SK-N-SH (cell line): Measurements from ENCODE around the gene CDHR4. TPM values are rescaled to one million over a fixed set of nuclear protein-coding genes. Genes with fewer than 3 reads are reported as not detected.
"Not testable (repeated sequence)": the region's sequence is repeated elsewhere in the genome, so short reads cannot be mapped to it uniquely, and the experiment has no call there.

Experiments
- CTCF ChIA-PET: fragments of 300-600, 350-600 bp; formaldehyde crosslinking; extraction: SDS; loops from one replicate; lab custom pipeline; 2021; lab: Yijun Ruan, JAX
- POLR2A ChIA-PET: fragments of 350-600 bp; sonication (Branson Sonifier 250); formaldehyde crosslinking; extraction: SDS; loops from one replicate; lab custom pipeline; 2020; ENCODE audit warnings: antibody characterized with exemption, inconsistent platforms; lab: Yijun Ruan, JAX
- DNase-seq: peaks from one replicate; pipeline ENCODE4 v3.0.0; 2012
- H2AFZ ChIP-seq: fragments of 200-600 bp; sonication (generic); 2 replicates; pipeline ENCODE4 v1.8.1; 2016; ENCODE audit warnings: antibody characterized with exemption, mild to moderate bottlenecking, low read depth
- H3F3A ChIP-seq: fragments of 200-600 bp; sonication (generic); replicated peaks from 2 replicates; pipeline ENCODE3; 2016; ENCODE audit warnings: antibody characterized with exemption, mild to moderate bottlenecking; ENCODE audit not compliant: insufficient read depth
- H3K27ac ChIP-seq, 2 experiments: fragments of 200-500 bp in 1 of 2; fragments of 200-600 bp in 1 of 2; sonication (Bioruptor generic) in 1 of 2; sonication (generic), shearing (Covaris generic) in 1 of 2; 2 replicates each; pipeline versions ENCODE4 v1.5.1 to v1.6.1; 2014 to 2016; ENCODE audit warnings: low read depth in 2 of 2, inconsistent platforms in 1 of 2, low read length in 1 of 2, mild to moderate bottlenecking in 1 of 2, mixed read lengths in 1 of 2
- H3K27me3 ChIP-seq: fragments of 200-600 bp; sonication (generic), shearing (Covaris generic); 2 replicates; pipeline ENCODE4 v1.6.1; 2016; ENCODE audit warnings: mixed run types; ENCODE audit not compliant: insufficient read depth
- H3K36me3 ChIP-seq, 2 experiments: fragments of 200-500 bp in 1 of 2; fragments of 200-600 bp in 1 of 2; sonication (Bioruptor generic) in 1 of 2; sonication (generic) in 1 of 2; replicated peaks in 1 of 2; 2 replicates each; pipeline versions ENCODE3 to v1.5.1; 2014 to 2016; ENCODE audit warnings: low read length in 1 of 2, mild to moderate bottlenecking in 1 of 2; ENCODE audit not compliant: insufficient read depth in 2 of 2, control insufficient read depth in 1 of 2
- H3K4me1 ChIP-seq, 2 experiments: fragments of 200-500 bp in 1 of 2; fragments of 200-600 bp in 1 of 2; sonication (Bioruptor generic) in 1 of 2; sonication (generic), shearing (Covaris generic) in 1 of 2; 2 replicates each; pipeline versions ENCODE4 v1.5.1 to v1.6.1; 2014 to 2016; ENCODE audit warnings: low read depth in 1 of 2, low read length in 1 of 2, mixed run types in 1 of 2; ENCODE audit not compliant: insufficient read depth in 2 of 2, control insufficient read depth in 1 of 2
- H3K4me2 ChIP-seq: fragments of 200-600 bp; sonication (generic), shearing (Covaris generic); 2 replicates; pipeline ENCODE4 v1.6.1; 2017; ENCODE audit warnings: mixed run types
- H3K4me3 ChIP-seq, 2 experiments: fragments of 200-500 bp in 1 of 2; fragments of 200-600 bp in 1 of 2; sonication (Bioruptor generic) in 1 of 2; sonication (generic), shearing (Covaris generic) in 1 of 2; 2 replicates each; pipeline versions ENCODE4 v1.5.1 to v1.8.1; 2014 to 2016; ENCODE audit warnings: low read depth in 2 of 2, inconsistent platforms in 1 of 2, low read length in 1 of 2, mild to moderate bottlenecking in 1 of 2, mixed read lengths in 1 of 2, moderate library complexity in 1 of 2
- H3K79me2 ChIP-seq: fragments of 200-600 bp; sonication (generic); 2 replicates; pipeline ENCODE4 v1.8.1; 2017; ENCODE audit warnings: mild to moderate bottlenecking; ENCODE audit not compliant: insufficient read depth
- H3K9ac ChIP-seq: fragments of 200-600 bp; sonication (generic); 2 replicates; pipeline ENCODE4 v1.6.1; 2017; ENCODE audit warnings: mixed run types
- H3K9me2 ChIP-seq: fragments of 200-600 bp; sonication (generic); 2 replicates; pipeline ENCODE4 v1.6.1; 2017; ENCODE audit warnings: mixed run types
- H3K9me3 ChIP-seq: fragments of 200-600 bp; sonication (generic); 2 replicates; pipeline ENCODE4 v1.6.1; 2017; ENCODE audit warnings: mixed run types, mild to moderate bottlenecking, moderate library complexity
- H4K20me1 ChIP-seq: fragments of 200-600 bp; sonication (generic); 2 replicates; pipeline ENCODE4 v1.6.1; 2017; ENCODE audit warnings: mild to moderate bottlenecking, mixed run types; ENCODE audit not compliant: insufficient read depth
- ELF1 ChIP-seq: IDR thresholded peaks from 2 replicates; pipeline ENCODE4 v1.4.0; 2012
- EP300 ChIP-seq, 2 experiments: IDR thresholded peaks; 2 replicates each; pipeline versions ENCODE4 v1.4.0 to v1.6.1; 2012; ENCODE audit warnings: borderline replicate concordance in 1 of 2, low read depth in 1 of 2, low read length in 1 of 2
- FOSL2 ChIP-seq: IDR thresholded peaks from 2 replicates; pipeline ENCODE4 v1.4.0; 2012; ENCODE audit warnings: low read depth, mild to moderate bottlenecking, moderate library complexity, borderline replicate concordance
- FOXJ3 ChIP-seq: sonication (generic); formaldehyde crosslinking; IDR thresholded peaks from 2 replicates; pipeline ENCODE4 v1.5.1; 2020; ENCODE audit warnings: mild to moderate bottlenecking, missing genetic modification reagents
- FOXM1 ChIP-seq: IDR thresholded peaks from 2 replicates; pipeline ENCODE4 v1.4.0; 2012; ENCODE audit warnings: low read depth, mild to moderate bottlenecking
- GABPA ChIP-seq: IDR thresholded peaks from 2 replicates; pipeline ENCODE4 v1.4.0; 2012; ENCODE audit warnings: low read depth, mild to moderate bottlenecking
- MAX ChIP-seq: IDR thresholded peaks from 2 replicates; pipeline ENCODE4 v1.4.0; 2012; ENCODE audit warnings: low read depth
- MXI1 ChIP-seq: IDR thresholded peaks from 2 replicates; pipeline ENCODE4 v1.6.1; 2012; ENCODE audit warnings: mild to moderate bottlenecking, low read depth, low read length, improper control_type of control experiment
- NFIC ChIP-seq: IDR thresholded peaks from 2 replicates; pipeline ENCODE4 v1.4.0; 2012; ENCODE audit warnings: borderline replicate concordance
- RAD21 ChIP-seq: IDR thresholded peaks from 2 replicates; pipeline ENCODE4 v1.6.1; 2012; ENCODE audit warnings: mild to moderate bottlenecking, low read length
- RCOR1 ChIP-seq: fragments of 150-350 bp; IDR thresholded peaks from 2 replicates; pipeline ENCODE4 v1.6.1; 2017; ENCODE audit warnings: antibody characterized with exemption, low read length
- RXRA ChIP-seq: IDR thresholded peaks from 2 replicates; pipeline ENCODE4 v1.4.0; 2012; ENCODE audit warnings: low read depth, mild to moderate bottlenecking, borderline replicate concordance
- SIN3A ChIP-seq: IDR thresholded peaks from 2 replicates; pipeline ENCODE4 v1.6.1; 2012; ENCODE audit warnings: low read depth, mild to moderate bottlenecking, low read length, moderate library complexity, borderline replicate concordance
- SMC3 ChIP-seq: IDR thresholded peaks from 2 replicates; pipeline ENCODE4 v1.6.1; 2012; ENCODE audit warnings: low read depth, low read length, improper control_type of control experiment
- TAF1 ChIP-seq: IDR thresholded peaks from 2 replicates; pipeline ENCODE4 v1.6.1; 2012; ENCODE audit warnings: low read depth, mild to moderate bottlenecking, low read length, moderate library complexity, borderline replicate concordance
- TCF12 ChIP-seq: IDR thresholded peaks from 2 replicates; pipeline ENCODE4 v1.4.0; 2012
- YY1 ChIP-seq: IDR thresholded peaks from 2 replicates; pipeline ENCODE4 v1.4.0; 2012; ENCODE audit warnings: low read depth, mild to moderate bottlenecking
- WGBS: methylation state at CpG from one replicate; pipeline ENCODE4 v1.1.6; 2017; ENCODE audit warnings: low lambda C conversion rate; 5-methylcytosine and 5-hydroxymethylcytosine counted together
- polyA plus RNA-seq, 3 experiments: library from polyadenylated mRNA; depleted of rRNA; stranded (reverse); fragments of >200 nt; gene quantifications; 2 replicates each; pipeline ENCODE4 v1.2.3, GENCODE V29; 2012
- TF ChIP-seq, protein P1 (sequence below): IDR thresholded peaks from 2 replicates; pipeline ENCODE4 v1.4.0; 2012; ENCODE audit warnings: low read depth, borderline replicate concordance

CDHR4 gene
- polyA plus RNA-seq, 1 of the 3 experiments (the other 2 are of a cell fraction) = 0.07 TPM

DNA sequence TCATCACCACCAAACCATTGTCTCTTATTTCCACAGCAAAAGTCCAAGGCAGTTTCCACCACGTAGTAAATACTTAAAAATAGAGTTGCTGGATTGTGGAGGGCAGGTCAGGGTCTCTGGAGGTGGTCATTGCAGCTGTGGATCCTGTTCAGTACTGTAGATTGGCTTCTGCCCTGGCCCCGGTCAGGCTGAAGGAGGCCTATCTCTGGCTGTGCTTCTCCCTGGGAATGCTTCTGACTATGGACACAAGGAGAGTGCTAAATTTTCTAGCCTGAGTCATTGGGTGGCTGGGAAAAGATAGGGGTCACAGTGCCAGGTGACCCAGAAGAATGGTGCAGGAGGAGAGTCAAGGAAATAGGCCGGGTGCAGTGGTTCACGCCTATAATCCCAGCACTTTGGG lies 49.6 kb downstream of the CDHR4 start (continued):
- no peak for TF ChIP-seq GABPA

GRCh38 chr3:49748874-49749273 lies 50.8 kb downstream of the CDHR4 start:
- 100% methylated on average over 5 of the region's 5 CpGs for WGBS
- H3K9ac ChIP-seq, H3K9me2 ChIP-seq, H3K4me2 ChIP-seq, POLR2A ChIA-PET, H3K4me1 ChIP-seq, H3K9me3 ChIP-seq, H3K4me3 ChIP-seq, H3F3A ChIP-seq, H3K27ac ChIP-seq, DNase-seq, H2AFZ ChIP-seq, H3K27me3 ChIP-seq: not testable (repeated sequence)
- peaks cover 13 to 14% of the 10 kb centered on the region in 2 experiments for H3K36me3 ChIP-seq
- peaks cover 76% of the 10 kb centered on the region for H3K79me2 ChIP-seq
- H4K20me1 ChIP-seq = peaks cover 40% of the 10 kb centered on the region
- CTCF ChIA-PET = interaction anchor here (0.9 to 1.5 kb wide), 4 partner anchors 24 to 90 kb away, joined by 3 to 5 read pairs (median 5); partner anchors contain the start of gene AMIGO3

DNA sequence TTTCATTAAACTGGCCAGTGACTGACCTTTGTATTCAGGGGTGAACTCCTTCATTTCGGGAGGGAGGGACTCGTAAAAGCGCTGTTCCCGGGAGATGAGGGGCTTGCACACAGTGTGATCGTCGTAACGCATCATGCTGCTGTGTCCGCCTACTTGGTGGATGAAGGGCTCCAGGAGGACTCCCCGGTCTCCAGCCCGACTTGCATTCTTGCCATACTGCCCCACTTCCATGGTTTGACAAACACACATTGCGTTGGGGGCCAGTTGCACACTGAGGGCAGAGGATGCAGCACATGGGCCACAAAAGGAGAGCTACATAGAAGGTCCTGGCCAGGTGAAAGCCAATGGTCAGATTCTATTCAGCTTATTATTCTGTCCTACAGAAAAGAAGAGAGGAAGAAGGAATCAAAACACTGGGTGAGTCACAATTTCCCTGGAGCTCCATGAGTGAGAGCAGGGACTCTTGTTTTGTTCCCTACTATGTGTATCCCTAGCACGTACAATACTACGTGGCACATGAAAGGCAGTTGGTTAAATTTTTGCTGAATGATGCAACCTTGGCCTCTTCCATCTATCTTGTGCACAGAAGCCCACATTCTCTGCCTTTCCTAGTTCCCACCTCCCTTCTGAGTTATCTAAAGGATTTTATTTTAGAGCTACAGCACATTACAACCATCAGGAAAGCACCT lies 51.7 kb downstream of the CDHR4 start:
- no peaks in the 10 kb centered on the region for H3K27me3 ChIP-seq
- no peak overlapping the region for H3K27ac ChIP-seq
- ChIA-PET POLR2A (no interaction called here), CTCF (interaction anchor here (1.1 kb wide), 1 partner anchor 44 kb away, joined by 5 read pairs; no protein-coding TSS in a partner anchor)
- H3K9ac ChIP-seq = no peak overlapping the region
- no peak for DNase-seq
- 95% methylated on average over 13 of the region's 13 CpGs for WGBS
- H4K20me1 ChIP-seq = peaks cover 30% of the 10 kb centered on the region
- H2AFZ ChIP-seq = no peak overlapping the region
- TF ChIP-seq TCF12 = no peak
- no peak for TF ChIP-seq RCOR1
- no peak for TF ChIP-seq YY1
- no peak for TF ChIP-seq MXI1
- no peak for TF ChIP-seq TAF1
- no peak for TF ChIP-seq RXRA
- no peak for TF ChIP-seq FOSL2
- TF ChIP-seq FOXJ3 (CRISPR knock-in tag) = no peak
- no peak for TF ChIP-seq RAD21
- TF ChIP-seq ELF1 = no peak
- H3K79me2 ChIP-seq = peaks cover 76% of the 10 kb centered on the region
- peaks cover 9% of the 10 kb centered on the region for H3F3A ChIP-seq
- H3K9me2 ChIP-seq = no peaks in the 10 kb centered on the region
- no peaks in the 10 kb centered on the region for H3K4me1 ChIP-seq
- no peak overlapping the region for H3K4me2 ChIP-seq
- H3K9me3 ChIP-seq = no peaks in the 10 kb centered on the region
- H3K4me3 ChIP-seq = no peak overlapping the region
- H3K36me3 ChIP-seq = peaks cover 10 to 14% of the 10 kb centered on the region in 2 experiments

DNA sequence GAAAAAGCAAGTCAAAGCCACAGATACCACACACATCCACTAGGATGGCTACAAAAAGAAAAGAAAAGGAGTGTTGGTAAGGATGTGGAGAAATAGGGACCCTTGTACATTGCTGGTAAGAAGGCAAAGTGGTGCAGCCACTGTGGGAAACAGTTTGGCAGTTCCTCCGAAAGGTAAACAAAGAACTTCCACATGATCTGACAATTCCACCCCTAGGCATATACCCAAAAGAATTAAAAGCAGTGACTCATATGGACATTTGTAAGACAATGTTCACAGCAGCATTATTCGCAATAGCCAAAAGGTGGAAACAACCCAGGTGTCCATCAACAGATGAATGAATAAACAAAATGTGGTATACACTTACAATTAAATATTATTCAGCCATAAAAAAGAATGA lies 53.7 kb downstream of the CDHR4 start:
- Histone ChIP-seq H3K4me1 (no peaks in the 10 kb centered on the region), H3K27me3 (no peaks in the 10 kb centered on the region), H3K9me3 (no peaks in the 10 kb centered on the region), H3K79me2 (peaks cover 74% of the 10 kb centered on the region), H3K9me2 (no peaks in the 10 kb centered on the region), H3F3A (peaks cover 9% of the 10 kb centered on the region), H3K36me3 (peaks cover 14 to 15% of the 10 kb centered on the region in 2 experiments), H3K4me3 (no peak overlapping the region), H3K27ac (no peak overlapping the region), H3K4me2 (no peak overlapping the region), H3K9ac (no peak overlapping the region), H2AFZ (no peak overlapping the region), H4K20me1 (peaks cover 23% of the 10 kb centered on the region)
- 100% methylated on average over 2 of the region's 2 CpGs for WGBS
- TF ChIP-seq TAF1 = no peak
- no peak for TF ChIP-seq YY1
- no peak for TF ChIP-seq NFIC
- TF ChIP-seq EP300 (IDR thresholded peaks at IDR 0.05; ENCODE audit: borderline replicate concordance in 1 of 2, low read depth in 1 of 2, low read length in 1 of 2) = no peak
- TF ChIP-seq GABPA = no peak
- TF ChIP-seq, protein P1, sequence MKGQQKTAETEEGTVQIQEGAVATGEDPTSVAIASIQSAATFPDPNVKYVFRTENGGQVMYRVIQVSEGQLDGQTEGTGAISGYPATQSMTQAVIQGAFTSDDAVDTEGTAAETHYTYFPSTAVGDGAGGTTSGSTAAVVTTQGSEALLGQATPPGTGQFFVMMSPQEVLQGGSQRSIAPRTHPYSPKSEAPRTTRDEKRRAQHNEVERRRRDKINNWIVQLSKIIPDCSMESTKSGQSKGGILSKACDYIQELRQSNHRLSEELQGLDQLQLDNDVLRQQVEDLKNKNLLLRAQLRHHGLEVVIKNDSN = no peak
- TF ChIP-seq FOXM1 = no peak
- TF ChIP-seq MXI1 = no peak
- no peak for TF ChIP-seq SMC3
- TF ChIP-seq SIN3A = no peak
- TF ChIP-seq RXRA = no peak
- TF ChIP-seq MAX = no peak
- DNase-seq = no peak
- POLR2A ChIA-PET = no interaction called here
- CTCF ChIA-PET = no interaction called here
